ENCODE results near the gene SOBP. TPM values are rescaled to one million over a fixed set of nuclear protein-coding genes. Genes with fewer than 3 reads are reported as not detected.

The SOBP gene
- total and polyA plus RNA-seq, 2 donors (not counting 3 experiments of a cell fraction or from before 2014, with no cell fraction given): 0.35 to 6.6 TPM

DNA sequence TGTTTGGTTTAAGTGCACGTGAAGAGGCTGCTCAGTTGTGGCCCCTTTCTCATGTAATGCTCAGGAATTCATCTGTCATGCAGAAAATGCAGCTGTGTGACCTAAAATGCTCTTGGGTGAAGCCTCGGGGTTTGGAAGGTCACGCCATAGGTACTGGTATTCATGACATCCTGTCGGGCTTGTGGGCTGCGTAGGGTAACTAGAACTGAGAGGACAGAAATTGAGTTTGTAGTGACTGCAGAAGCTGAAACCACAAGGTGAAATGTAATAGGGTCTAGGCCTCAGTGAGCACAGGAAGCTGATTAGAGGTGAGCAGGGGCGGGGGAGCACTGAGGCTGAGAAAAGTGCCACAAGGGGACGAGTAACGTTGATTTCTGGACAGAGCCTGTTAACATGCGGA is 128.8 kb downstream of the SOBP start:
- no peak for DNase-seq (ENCODE audit: low read depth, low spot score)

More for the DNA sequence above, 128.8 kb downstream of the SOBP start:
- no peak overlapping the region for H3K27ac ChIP-seq (ENCODE audit: insufficient read depth, low read depth, low read length)
- dilution Hi-C loops (cut with MboI; ENCODE audit: extremely low pct_ligation_motif_present, low sequenced_read_pairs) (no loop called here), intact Hi-C loops (cut with micrococcal nuclease) (no loop called here)
- no peak overlapping the region for H2AFZ ChIP-seq (ENCODE audit: low read depth, low read length)
- no TSS peak for BruUV-seq (replicated peaks)
- CTCF ChIA-PET: no interaction called here
- H3K36me3 ChIP-seq (ENCODE audit: control insufficient read depth in 2 of 2, extremely low read depth in 1 of 2, insufficient read depth in 2 of 2, low read length in 2 of 2): no peaks in the 10 kb centered on the region
- H3K27me3 ChIP-seq (ENCODE audit: control insufficient read depth in 2 of 2, insufficient read depth in 2 of 2, low read length in 2 of 2): no peaks in the 10 kb centered on the region
- POLR2A ChIA-PET: no interaction called here
- no peaks in the 10 kb centered on the region for H3K79me2 ChIP-seq (ENCODE audit: control insufficient read depth, insufficient read depth, low read length)
- no peak overlapping the region for H3K9ac ChIP-seq (replicated peaks; ENCODE audit: extremely low read depth, insufficient read depth, low read length)
- H3K4me2 ChIP-seq (ENCODE audit: insufficient read depth, low read length): no peak overlapping the region
- FAIRE-seq: no peak
- no peak overlapping the region for H3K4me3 ChIP-seq (replicated peaks in 1 of 3; ENCODE audit: insufficient read depth in 1 of 3, low read depth in 1 of 3, low read length in 3 of 3)
- H3K9me1 ChIP-seq (replicated peaks; ENCODE audit: control insufficient read depth, extremely low read depth, insufficient read depth, low read length): no peaks in the 10 kb centered on the region
- H3K9me3 ChIP-seq (replicated peaks; ENCODE audit: control insufficient read depth, insufficient read depth, low read length): no peaks in the 10 kb centered on the region
- H3K4me1 ChIP-seq (ENCODE audit: control insufficient read depth, extremely low read depth, insufficient read depth, low read length): peaks cover 13% of the 10 kb centered on the region
- TF ChIP-seq POLR2A (IDR thresholded peaks at IDR 0.05; ENCODE audit: low read depth, low read length): no peak
- TF ChIP-seq FOS (IDR thresholded peaks at IDR 0.05; ENCODE audit: borderline replicate concordance, insufficient read depth, low read length): no peak
- TF ChIP-seq, protein P1, sequence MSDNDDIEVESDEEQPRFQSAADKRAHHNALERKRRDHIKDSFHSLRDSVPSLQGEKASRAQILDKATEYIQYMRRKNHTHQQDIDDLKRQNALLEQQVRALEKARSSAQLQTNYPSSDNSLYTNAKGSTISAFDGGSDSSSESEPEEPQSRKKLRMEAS (IDR thresholded peaks at IDR 0.05; ENCODE audit: insufficient read depth, insufficient read length): no peak
- TF ChIP-seq, protein P2, sequence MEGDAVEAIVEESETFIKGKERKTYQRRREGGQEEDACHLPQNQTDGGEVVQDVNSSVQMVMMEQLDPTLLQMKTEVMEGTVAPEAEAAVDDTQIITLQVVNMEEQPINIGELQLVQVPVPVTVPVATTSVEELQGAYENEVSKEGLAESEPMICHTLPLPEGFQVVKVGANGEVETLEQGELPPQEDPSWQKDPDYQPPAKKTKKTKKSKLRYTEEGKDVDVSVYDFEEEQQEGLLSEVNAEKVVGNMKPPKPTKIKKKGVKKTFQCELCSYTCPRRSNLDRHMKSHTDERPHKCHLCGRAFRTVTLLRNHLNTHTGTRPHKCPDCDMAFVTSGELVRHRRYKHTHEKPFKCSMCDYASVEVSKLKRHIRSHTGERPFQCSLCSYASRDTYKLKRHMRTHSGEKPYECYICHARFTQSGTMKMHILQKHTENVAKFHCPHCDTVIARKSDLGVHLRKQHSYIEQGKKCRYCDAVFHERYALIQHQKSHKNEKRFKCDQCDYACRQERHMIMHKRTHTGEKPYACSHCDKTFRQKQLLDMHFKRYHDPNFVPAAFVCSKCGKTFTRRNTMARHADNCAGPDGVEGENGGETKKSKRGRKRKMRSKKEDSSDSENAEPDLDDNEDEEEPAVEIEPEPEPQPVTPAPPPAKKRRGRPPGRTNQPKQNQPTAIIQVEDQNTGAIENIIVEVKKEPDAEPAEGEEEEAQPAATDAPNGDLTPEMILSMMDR (IDR thresholded peaks at IDR 0.05; ENCODE audit: extremely low read depth in 1 of 2, insufficient read depth in 1 of 2, low read depth in 1 of 2, low read length in 2 of 2): no peak
- TF ChIP-seq JUN (IDR thresholded peaks at IDR 0.05; ENCODE audit: borderline replicate concordance, insufficient read depth, insufficient read length, low read depth): no peak
- TF ChIP-seq GATA2 (IDR thresholded peaks at IDR 0.05; ENCODE audit: insufficient read depth, insufficient read length, low read depth, low read length): no peak
- TF ChIP-seq POLR2AphosphoS5 (IDR thresholded peaks at IDR 0.05; ENCODE audit: insufficient read depth, low read depth, low read length): no peak
- TF ChIP-seq MYC (IDR thresholded peaks at IDR 0.05; ENCODE audit: low read depth, low read length): no peak
- no peak for TF ChIP-seq EZH2 (IDR thresholded peaks at IDR 0.05; ENCODE audit: borderline replicate concordance, low read depth, low read length, severe bottlenecking)
- no peaks in the 10 kb centered on the region for H4K20me1 ChIP-seq (replicated peaks; ENCODE audit: control insufficient read depth, extremely low read depth, insufficient read depth, low read length)
